Stimulated activated CD4-positive, alpha-beta T cell treated with anti-CD3 and anti-CD28 coated beads, Interleukin-2, amount 100 ng/mL, for 24 hours (primary cell): ENCODE data around the gene FXYD1.

Experiments
- DNase-seq, 2 donors: peaks; one replicate each; pipeline ENCODE4 v3.0.0-alpha.2; 2020

Gene FXYD1

GRCh38 chr19:35108730-35109129 lies 29.9 kb upstream of the FXYD1 start:
- no peak for DNase-seq

- no peak for DNase-seq
Observed at GRCh38 chr19:35109395-35110112, 29.1 kb upstream of the FXYD1 start.

- DNase-seq: no peak
Observed at GRCh38 chr19:35110974-35111373, 27.6 kb upstream of the FXYD1 start.

DNA sequence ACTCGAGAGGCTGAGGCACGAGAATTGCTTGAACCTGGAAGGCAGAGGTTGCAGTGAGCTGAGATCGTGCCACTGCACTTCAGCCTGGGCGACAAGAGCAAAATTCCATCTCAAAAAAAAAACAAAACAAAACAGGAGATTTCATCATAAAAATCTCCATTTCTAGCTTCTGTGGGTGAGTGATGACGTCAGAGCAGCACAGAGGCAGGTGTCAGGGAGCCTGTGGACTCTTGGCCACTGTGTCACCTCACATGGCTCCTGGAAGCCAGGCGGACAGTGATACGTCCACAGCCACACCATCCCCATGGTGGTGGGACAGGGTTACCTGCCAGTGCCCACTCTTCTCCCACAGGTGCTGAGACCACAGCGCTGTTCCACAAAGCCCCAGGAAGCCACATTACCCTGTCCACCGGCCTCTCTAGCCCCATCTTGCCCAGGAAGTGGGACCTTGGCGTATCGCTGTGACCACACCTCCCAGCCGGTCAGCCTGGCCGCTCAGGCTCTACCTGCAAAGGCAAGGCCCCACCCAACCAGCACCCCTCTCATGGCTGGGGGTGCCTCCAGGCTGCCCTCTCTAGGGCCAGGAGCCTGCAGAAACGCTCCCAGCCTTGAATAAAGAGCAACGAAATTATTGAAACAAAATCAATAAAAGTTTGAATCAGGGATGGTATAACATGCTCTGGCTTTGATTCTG lies 25.5 kb upstream of the FXYD1 start:
- no peak for DNase-seq

GRCh38 chr19:35114353-35115176 lies 24.1 kb upstream of the FXYD1 start:
- peak; percentile 77 to 81 for DNase-seq

DNA sequence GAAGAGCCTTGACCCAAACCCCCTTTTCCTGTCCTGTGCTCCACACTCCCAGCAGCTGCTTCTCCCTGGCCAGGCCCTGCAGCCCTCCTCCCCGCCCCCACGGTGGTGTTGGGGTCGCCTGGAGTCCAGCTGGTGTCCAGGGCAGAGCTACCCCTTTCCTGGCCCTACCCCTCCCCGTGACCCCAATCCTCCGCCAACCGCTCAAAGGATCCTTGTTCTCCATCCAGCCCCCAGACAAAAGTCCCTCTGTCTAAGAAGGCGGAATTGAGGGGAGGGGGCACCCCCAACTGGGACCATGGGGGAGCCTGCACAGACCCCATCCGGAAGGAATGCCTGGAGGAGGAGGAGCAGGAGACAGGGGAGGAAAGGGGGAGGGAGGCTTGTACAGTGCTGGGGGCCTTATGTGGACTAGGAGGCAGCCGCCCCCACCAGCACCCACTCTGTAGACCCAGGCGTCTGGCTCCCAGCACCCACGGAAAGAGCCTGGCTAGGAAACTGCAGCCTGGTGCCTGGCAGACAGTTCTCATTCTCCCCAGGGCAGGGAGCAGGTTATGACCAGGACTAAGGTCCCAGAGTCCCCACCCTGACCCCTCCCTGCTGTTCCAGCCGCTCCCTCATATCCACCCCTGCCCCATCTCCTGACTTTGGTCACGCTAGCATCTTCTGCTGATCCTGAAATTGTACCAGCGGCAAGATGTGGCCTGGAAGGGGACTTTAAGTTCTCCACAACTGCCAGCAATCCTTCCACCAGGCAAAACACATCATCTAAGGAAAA lies 23.3 kb upstream of the FXYD1 start, which contains the start of gene FXYD3:
TSS of gene FXYD3 (plus strand) at position 647 of the 775 bp plus-strand sequence. CDS start 3,554 bp downstream, outside the sequence.
- DNase-seq: no peak

GRCh38 chr19:35116072-35116801 lies 22.4 kb upstream of the FXYD1 start:
- no peak for DNase-seq

DNA sequence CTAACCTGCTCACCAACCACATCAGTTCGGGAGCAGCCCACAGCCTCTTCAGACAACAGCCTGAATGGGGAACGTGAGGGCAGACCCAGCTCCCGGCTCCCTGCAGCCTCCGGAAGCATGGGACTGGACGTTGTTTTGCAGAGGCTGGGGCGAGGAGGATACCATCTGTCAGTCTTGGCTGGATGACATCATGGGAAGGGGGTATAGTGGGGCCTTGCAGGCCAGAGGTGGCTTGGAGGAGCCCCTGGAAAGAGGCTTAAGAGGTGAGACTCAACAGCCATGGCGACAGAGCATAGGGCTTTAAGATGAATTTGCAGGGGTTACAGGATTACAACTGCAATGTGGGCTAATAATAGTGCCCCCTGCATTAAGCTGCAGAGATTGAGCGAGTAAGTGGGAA lies 21.5 kb upstream of the FXYD1 start:
- no peak for DNase-seq

DNA sequence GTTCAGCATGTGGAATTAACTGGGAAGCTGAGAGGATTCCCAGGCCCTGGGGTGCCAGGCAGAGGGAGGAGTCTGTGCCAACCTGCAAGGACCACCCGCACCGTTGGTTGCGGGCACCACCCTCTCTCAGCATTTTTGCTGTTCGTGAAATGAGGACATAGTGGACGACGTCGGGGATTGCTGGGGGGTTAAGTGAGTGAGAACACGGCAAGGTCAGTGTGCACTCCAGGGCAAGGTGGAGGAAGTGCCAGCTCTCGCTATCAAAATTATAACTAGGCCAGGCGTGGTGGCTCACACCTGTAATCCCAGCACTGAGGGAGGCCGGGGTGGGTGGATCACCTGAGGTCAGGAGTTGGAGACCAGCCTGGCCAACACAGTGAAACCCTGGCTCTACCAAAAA lies 20.8 kb upstream of the FXYD1 start:
- DNase-seq: no peak

- no peak for DNase-seq
Observed at GRCh38 chr19:35118268-35119020, 20.2 kb upstream of the FXYD1 start.

DNA sequence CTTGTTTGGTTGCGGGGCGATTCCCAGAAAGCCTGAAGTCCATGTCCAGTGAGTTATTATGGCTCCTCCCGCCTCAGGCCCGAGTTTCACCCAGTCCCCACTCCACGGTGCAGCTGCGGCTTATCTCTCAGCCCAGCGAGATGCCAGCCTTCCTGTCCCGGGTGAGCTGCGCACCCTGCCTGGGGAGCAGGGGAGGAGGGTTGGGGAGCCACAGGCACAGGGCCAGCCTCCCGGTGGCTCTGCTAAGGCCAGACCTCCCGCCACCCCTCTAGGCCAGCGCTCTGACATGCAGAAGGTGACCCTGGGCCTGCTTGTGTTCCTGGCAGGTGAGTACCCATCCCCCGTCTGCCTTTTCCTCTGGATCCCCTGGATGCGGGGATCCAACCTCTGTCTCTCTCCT lies 19.5 kb upstream of the FXYD1 start:
- DNase-seq: no peak

GRCh38 chr19:35119578-35120155 lies 19.0 kb upstream of the FXYD1 start:
- DNase-seq: no peak

GRCh38 chr19:35120492-35120891 lies 18.1 kb upstream of the FXYD1 start:
- DNase-seq: no peak

GRCh38 chr19:35120898-35121297 lies 17.7 kb upstream of the FXYD1 start:
- DNase-seq: no peak

GRCh38 chr19:35122687-35123551 lies 15.7 kb upstream of the FXYD1 start:
- no peak for DNase-seq

DNA sequence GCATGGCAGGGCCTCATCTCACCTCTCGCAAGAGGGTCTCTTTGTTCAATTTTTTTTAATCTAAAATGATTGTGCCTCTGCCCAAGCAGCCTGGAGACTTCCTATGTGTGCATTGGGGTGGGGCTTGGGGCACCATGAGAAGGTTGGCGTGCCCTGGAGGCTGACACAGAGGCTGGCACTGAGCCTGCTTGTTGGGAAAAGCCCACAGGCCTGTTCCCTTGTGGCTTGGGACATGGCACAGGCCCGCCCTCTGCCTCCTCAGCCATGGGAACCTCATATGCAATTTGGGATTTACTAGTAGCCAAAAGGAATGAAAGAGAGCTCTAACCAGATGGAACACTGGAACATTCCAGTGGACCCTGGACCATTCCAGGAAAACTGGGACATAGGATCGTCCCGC lies 15.1 kb upstream of the FXYD1 start:
- DNase-seq: no peak

- DNase-seq: peak; percentile 88 to 89
Observed at GRCh38 chr19:35124098-35125060, 14.2 kb upstream of the FXYD1 start.

GRCh38 chr19:35125270-35125717 lies 13.3 kb upstream of the FXYD1 start:
- DNase-seq: no peak
